SU-DHL-6 (cell line): ENCODE measurements around the gene PTPRQ.

Experiments
- H2AFZ ChIP-seq: fragments of 200-600 bp; sonication (generic); 2 replicates; pipeline ENCODE4 v1.6.1; 2014; ENCODE audit warnings: low read depth, mild to moderate bottlenecking, moderate library complexity, mixed read lengths, antibody characterized with exemption, low read length; ENCODE audit not compliant: severe bottlenecking
- H3F3A ChIP-seq: fragments of 200-600 bp; shearing (Covaris generic); 2 replicates; pipeline ENCODE4 v1.6.0; 2016; ENCODE audit warnings: antibody characterized with exemption, mild to moderate bottlenecking; ENCODE audit not compliant: insufficient read depth
- H3K27ac ChIP-seq: fragments of 200-600 bp; sonication (generic); 2 replicates; pipeline ENCODE4 v1.5.1; 2016; ENCODE audit warnings: low read depth, mild to moderate bottlenecking, low read length, moderate library complexity, mixed read lengths
- H3K27me3 ChIP-seq: fragments of 200-600 bp; sonication (generic), shearing (Covaris generic); 2 replicates; pipeline ENCODE4 v1.6.0; 2014; ENCODE audit warnings: mild to moderate bottlenecking, low read length
- H3K36me3 ChIP-seq: fragments of 200-600 bp; sonication (generic); 2 replicates; pipeline ENCODE4 v1.6.1; 2014; ENCODE audit warnings: mild to moderate bottlenecking, low read length, mixed read lengths
- H3K4me2 ChIP-seq: fragments of 300-600, 200-600 bp; shearing (Covaris generic), sonication (generic); 2 replicates; pipeline ENCODE4 v1.6.0; 2014; ENCODE audit warnings: low read length, low read depth, mild to moderate bottlenecking; ENCODE audit not compliant: poor library complexity, severe bottlenecking
- H3K4me3 ChIP-seq: fragments of 200-600 bp; sonication (generic); 2 replicates; pipeline ENCODE4 v1.5.1; 2014; ENCODE audit warnings: antibody characterized with exemption, low read length, mild to moderate bottlenecking, mixed read lengths; ENCODE audit not compliant: insufficient read depth, poor library complexity, severe bottlenecking
- H3K79me2 ChIP-seq: fragments of 200-600 bp; sonication (generic); 2 replicates; pipeline ENCODE4 v1.6.1; 2014; ENCODE audit warnings: mild to moderate bottlenecking, low read length, moderate library complexity; ENCODE audit not compliant: insufficient read depth
- H3K9ac ChIP-seq: fragments of 200-600 bp; sonication (generic); 2 replicates; pipeline ENCODE4 v1.7.0; 2014; ENCODE audit warnings: mild to moderate bottlenecking, low read length
- H3K9me2 ChIP-seq: fragments of 200-600 bp; sonication (generic); replicated peaks from 2 replicates; pipeline ENCODE4 v1.6.1; 2014; ENCODE audit warnings: low read length; ENCODE audit not compliant: insufficient read depth
- H3K9me3 ChIP-seq: fragments of 200-600 bp; sonication (generic); 2 replicates; pipeline ENCODE4 v1.6.1; 2014; ENCODE audit warnings: low read length, mixed read lengths; ENCODE audit not compliant: insufficient read depth
- H4K20me1 ChIP-seq: fragments of 200-600 bp; sonication (generic); 2 replicates; pipeline ENCODE4 v1.6.1; 2014; ENCODE audit warnings: low read depth, mild to moderate bottlenecking, antibody characterized with exemption, low read length, moderate library complexity, mixed read lengths
- EZH2phosphoT487 ChIP-seq: fragments of 200-600 bp; sonication (generic), shearing (Covaris generic); conservative IDR thresholded peaks from 2 replicates; pipeline ENCODE4 v1.6.1; 2018; ENCODE audit warnings: mild to moderate bottlenecking, antibody characterized with exemption, low read length, moderate library complexity, mixed read lengths
- TF ChIP-seq, protein P1 (sequence below): fragments of 200-600 bp; sonication (generic); IDR thresholded peaks from one replicate; pipeline ENCODE4 v1.5.1; 2017; ENCODE audit warnings: antibody characterized with exemption, mild to moderate bottlenecking, low read length, moderate library complexity; ENCODE audit not compliant: insufficient read depth, poor library complexity, severe bottlenecking

PTPRQ gene

DNA sequence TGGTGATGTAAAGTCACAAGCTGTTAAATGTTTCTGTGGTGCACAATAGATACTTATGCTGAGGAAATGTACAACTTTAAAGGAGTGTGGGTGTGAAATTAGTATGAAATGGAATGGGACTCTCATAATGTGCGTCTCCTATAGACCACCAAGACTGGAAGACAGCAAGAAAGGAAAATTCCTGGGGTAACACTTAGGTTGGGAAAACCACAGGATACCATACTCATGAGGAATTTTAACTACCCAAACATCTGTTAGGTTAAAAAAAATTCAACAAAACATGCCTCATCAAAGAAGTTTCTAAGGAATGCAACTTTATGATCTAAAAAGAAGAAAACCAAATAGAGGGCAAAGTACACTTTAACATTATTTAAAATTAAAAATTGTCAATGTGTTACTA, 149.7 kb downstream of the PTPRQ start:
- Histone ChIP-seq H3K4me2 (no peak overlapping the region), H2AFZ (no peak overlapping the region), H3K9me3 (no peaks in the 10 kb centered on the region), H3F3A (no peaks in the 10 kb centered on the region), H3K4me3 (no peak overlapping the region), H3K27ac (no peak overlapping the region), H3K79me2 (no peaks in the 10 kb centered on the region), H3K9ac (no peak overlapping the region), H3K27me3 (no peaks in the 10 kb centered on the region), H3K36me3 (no peaks in the 10 kb centered on the region), H3K9me2 (no peaks in the 10 kb centered on the region), H4K20me1 (no peaks in the 10 kb centered on the region)
- TF ChIP-seq, protein P1, sequence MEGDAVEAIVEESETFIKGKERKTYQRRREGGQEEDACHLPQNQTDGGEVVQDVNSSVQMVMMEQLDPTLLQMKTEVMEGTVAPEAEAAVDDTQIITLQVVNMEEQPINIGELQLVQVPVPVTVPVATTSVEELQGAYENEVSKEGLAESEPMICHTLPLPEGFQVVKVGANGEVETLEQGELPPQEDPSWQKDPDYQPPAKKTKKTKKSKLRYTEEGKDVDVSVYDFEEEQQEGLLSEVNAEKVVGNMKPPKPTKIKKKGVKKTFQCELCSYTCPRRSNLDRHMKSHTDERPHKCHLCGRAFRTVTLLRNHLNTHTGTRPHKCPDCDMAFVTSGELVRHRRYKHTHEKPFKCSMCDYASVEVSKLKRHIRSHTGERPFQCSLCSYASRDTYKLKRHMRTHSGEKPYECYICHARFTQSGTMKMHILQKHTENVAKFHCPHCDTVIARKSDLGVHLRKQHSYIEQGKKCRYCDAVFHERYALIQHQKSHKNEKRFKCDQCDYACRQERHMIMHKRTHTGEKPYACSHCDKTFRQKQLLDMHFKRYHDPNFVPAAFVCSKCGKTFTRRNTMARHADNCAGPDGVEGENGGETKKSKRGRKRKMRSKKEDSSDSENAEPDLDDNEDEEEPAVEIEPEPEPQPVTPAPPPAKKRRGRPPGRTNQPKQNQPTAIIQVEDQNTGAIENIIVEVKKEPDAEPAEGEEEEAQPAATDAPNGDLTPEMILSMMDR: no peak
- no peak for TF ChIP-seq EZH2phosphoT487

DNA sequence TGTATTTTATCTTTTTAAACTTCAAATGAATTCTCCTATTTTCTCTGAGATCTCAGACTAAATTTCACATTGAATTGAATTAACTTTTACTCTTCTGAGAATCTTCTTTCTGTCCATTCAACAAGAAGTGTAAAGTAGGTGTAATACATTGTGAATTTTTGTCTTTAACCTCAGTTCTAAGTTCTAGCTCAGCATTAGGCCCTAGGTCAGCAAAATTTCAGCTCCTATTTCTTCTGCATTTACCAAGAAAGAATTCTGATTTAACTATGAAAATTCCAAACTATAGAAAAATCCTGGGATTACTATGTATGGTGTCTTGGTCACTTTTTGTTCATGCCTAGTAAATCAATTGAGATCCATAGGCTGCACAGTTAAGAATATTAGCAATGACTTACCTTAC, 152.5 kb downstream of the PTPRQ start:
- Histone ChIP-seq H3K9me2 (no peaks in the 10 kb centered on the region), H3K9me3 (no peaks in the 10 kb centered on the region), H4K20me1 (no peaks in the 10 kb centered on the region), H3K9ac (no peak overlapping the region), H3K79me2 (no peaks in the 10 kb centered on the region), H2AFZ (no peak overlapping the region), H3K36me3 (no peaks in the 10 kb centered on the region), H3K4me3 (no peak overlapping the region), H3K27me3 (no peaks in the 10 kb centered on the region), H3K27ac (no peak overlapping the region), H3K4me2 (no peak overlapping the region), H3F3A (no peaks in the 10 kb centered on the region)
- TF ChIP-seq, protein P1: no peak
- TF ChIP-seq EZH2phosphoT487: no peak

DNA sequence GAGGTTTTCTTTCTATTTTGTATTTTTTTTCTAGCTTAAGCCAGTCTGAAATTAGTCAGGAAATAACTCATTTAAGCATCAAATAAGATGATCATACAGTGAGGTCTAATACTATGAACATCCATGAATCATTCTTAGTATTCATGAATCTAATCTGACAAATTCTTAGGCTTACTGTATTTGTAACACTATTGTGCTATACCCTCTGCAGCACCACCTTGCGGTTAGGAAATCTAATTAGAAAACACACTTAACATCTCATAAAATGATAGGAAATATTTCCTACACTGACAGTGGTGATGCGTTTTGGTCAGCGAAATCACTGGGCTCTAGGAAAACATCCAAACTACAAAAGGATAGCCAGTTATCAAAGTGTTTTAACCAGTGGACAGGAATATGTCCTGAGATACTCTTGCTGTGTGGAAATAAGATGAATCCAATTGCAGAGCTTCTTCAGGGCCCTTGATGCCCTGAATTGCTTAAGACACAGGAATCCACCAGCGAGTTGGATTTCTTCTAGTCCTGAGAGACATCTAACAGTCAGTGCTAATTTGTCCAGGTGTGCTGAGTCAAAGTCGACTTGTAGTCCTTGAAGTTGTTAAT, 154.1 kb downstream of the PTPRQ start:
- no peak overlapping the region for H3K4me3 ChIP-seq
- H2AFZ ChIP-seq: no peak overlapping the region
- no peaks in the 10 kb centered on the region for H3K9me2 ChIP-seq
- no peak overlapping the region for H3K27ac ChIP-seq
- no peaks in the 10 kb centered on the region for H4K20me1 ChIP-seq
- H3K4me2 ChIP-seq: no peak overlapping the region
- H3K36me3 ChIP-seq: no peaks in the 10 kb centered on the region
- no peaks in the 10 kb centered on the region for H3K79me2 ChIP-seq
- no peak overlapping the region for H3K9ac ChIP-seq
- no peaks in the 10 kb centered on the region for H3K27me3 ChIP-seq
- no peaks in the 10 kb centered on the region for H3K9me3 ChIP-seq
- H3F3A ChIP-seq: no peaks in the 10 kb centered on the region
- TF ChIP-seq, protein P1: no peak
- TF ChIP-seq EZH2phosphoT487: no peak

DNA sequence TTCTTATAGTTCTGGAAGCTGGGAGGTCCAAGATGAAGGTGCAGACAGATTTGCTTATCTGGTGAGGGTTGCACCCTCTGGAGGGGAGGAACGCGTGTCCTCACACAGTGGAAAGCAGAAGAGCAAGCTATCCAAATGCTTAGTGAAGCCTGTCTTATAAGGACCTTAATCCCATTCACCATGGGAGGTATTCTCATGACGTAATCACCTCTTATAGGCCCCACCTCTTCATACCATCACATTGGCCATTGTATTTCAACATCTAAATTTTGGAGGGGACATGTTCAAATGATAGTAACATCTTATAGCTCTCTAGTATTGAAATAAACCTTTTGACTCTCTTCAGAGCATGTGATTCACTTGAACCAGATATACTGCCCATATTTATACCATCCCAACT, 158.4 kb downstream of the PTPRQ start:
- Histone ChIP-seq H3K4me3 (no peak overlapping the region), H4K20me1 (no peaks in the 10 kb centered on the region), H3K9me3 (no peaks in the 10 kb centered on the region), H2AFZ (no peak overlapping the region), H3K9ac (no peak overlapping the region), H3K9me2 (no peaks in the 10 kb centered on the region), H3K79me2 (no peaks in the 10 kb centered on the region), H3K27me3 (no peaks in the 10 kb centered on the region), H3K27ac (no peak overlapping the region), H3K4me2 (no peak overlapping the region), H3K36me3 (no peaks in the 10 kb centered on the region), H3F3A (no peaks in the 10 kb centered on the region)
- TF ChIP-seq EZH2phosphoT487: no peak
- TF ChIP-seq, protein P1: no peak
